ENCODE measurements around the gene KRTAP5-10. TPM values are rescaled to one million over a fixed set of nuclear protein-coding genes. Genes with fewer than 3 reads are reported as not detected.

KRTAP5-10 gene
- total RNA-seq, 1 donor from 2014 or later, result not detected

DNA sequence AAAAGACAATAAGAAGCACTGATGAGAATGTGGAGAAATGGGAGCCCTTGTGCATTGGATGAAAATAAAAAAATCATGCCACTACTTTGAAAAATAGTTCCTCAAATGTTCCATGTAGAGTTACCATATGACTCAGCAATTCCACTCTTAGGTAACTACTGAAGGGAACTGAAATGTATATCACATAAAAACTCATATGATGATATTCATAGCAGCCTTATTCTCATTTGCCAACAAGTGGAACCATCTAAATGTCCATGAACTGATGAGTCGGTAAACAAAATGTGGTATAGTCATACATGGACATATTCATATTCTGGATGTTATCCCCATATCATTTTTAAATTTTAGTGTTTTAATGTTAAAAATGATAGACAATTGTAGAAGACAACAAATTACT lies 13.7 kb upstream of the KRTAP5-10 start:
- Mint-ChIP-seq H3K4me1 (ENCODE audit: unreplicated experiment) (no peaks in the 10 kb centered on the region), H3K36me3 (no peaks in the 10 kb centered on the region), H3K9me3 (no peaks in the 10 kb centered on the region), H3K27ac (no peak overlapping the region), H3K27me3 (peaks cover 16% of the 10 kb centered on the region), H3K4me3 (no peak overlapping the region)
- DNase-seq (ENCODE audit: extremely low spot score, unreplicated experiment), result no peak
- TF ChIP-seq, protein P1, sequence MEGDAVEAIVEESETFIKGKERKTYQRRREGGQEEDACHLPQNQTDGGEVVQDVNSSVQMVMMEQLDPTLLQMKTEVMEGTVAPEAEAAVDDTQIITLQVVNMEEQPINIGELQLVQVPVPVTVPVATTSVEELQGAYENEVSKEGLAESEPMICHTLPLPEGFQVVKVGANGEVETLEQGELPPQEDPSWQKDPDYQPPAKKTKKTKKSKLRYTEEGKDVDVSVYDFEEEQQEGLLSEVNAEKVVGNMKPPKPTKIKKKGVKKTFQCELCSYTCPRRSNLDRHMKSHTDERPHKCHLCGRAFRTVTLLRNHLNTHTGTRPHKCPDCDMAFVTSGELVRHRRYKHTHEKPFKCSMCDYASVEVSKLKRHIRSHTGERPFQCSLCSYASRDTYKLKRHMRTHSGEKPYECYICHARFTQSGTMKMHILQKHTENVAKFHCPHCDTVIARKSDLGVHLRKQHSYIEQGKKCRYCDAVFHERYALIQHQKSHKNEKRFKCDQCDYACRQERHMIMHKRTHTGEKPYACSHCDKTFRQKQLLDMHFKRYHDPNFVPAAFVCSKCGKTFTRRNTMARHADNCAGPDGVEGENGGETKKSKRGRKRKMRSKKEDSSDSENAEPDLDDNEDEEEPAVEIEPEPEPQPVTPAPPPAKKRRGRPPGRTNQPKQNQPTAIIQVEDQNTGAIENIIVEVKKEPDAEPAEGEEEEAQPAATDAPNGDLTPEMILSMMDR (conservative IDR thresholded peaks at IDR 0.05), result no peak

- H3K36me3 Mint-ChIP-seq, result no peaks in the 10 kb centered on the region
- TF ChIP-seq, protein P1 (conservative IDR thresholded peaks at IDR 0.05), result no peak
- H3K27me3 Mint-ChIP-seq, result no peaks in the 10 kb centered on the region
- H3K27ac Mint-ChIP-seq, result no peak overlapping the region
- no peaks in the 10 kb centered on the region for H3K9me3 Mint-ChIP-seq
- no peak overlapping the region for H3K4me3 Mint-ChIP-seq
- no peak for DNase-seq (ENCODE audit: extremely low spot score, unreplicated experiment)
- no peaks in the 10 kb centered on the region for H3K4me1 Mint-ChIP-seq (ENCODE audit: unreplicated experiment)
Observed at GRCh38 chr11:71554996-71555395, 10.4 kb upstream of the KRTAP5-10 start.

DNA sequence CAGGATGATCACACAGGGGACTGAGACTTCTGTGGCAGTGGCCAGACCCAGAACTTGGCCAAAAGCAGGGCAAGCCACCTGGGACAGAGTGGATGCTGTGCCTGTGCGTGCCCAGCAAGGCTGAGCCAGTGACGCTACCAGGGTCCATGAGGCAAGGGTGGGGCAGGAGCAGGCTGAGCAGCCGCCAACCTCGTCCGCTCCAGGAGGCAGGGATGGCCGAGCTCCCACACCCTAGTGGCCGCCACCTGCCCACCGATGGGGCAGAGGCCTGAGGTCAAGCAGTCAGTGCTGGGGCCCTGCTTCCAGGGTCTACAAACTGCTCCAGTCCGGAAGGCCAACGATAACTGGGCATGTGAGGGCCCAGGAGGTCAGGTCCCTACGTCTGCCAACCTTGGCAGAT lies 9.9 kb upstream of the KRTAP5-10 start:
- no peak for DNase-seq (ENCODE audit: extremely low spot score, unreplicated experiment)
- no peaks in the 10 kb centered on the region for H3K4me1 Mint-ChIP-seq (ENCODE audit: unreplicated experiment)
- H3K27ac Mint-ChIP-seq, result no peak overlapping the region
- TF ChIP-seq, protein P1 (conservative IDR thresholded peaks at IDR 0.05), result no peak
- H3K27me3 Mint-ChIP-seq, result no peaks in the 10 kb centered on the region
- H3K9me3 Mint-ChIP-seq, result no peaks in the 10 kb centered on the region
- no peak overlapping the region for H3K4me3 Mint-ChIP-seq
- no peaks in the 10 kb centered on the region for H3K36me3 Mint-ChIP-seq

DNA sequence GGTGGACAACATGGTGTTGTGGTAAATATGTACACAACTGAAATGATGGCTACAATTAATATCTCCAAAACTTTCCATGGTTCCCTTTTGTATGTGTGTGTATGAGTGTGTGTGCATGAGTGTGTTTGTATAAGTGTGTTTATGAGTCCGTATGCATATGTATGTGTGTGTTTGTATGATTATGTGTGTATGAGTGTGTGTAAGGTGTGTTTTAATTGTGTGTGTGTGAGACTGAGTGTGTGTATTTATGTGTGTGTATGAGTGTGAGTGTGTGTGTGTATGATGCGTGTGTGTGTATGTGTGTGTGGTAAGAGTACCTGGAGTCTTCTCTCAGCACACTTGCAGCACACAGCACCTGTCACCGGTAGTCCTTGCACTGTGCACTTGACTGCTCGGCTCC lies 9.3 kb upstream of the KRTAP5-10 start:
- Mint-ChIP-seq H3K4me1 (ENCODE audit: unreplicated experiment) (no peaks in the 10 kb centered on the region), H3K4me3 (no peak overlapping the region), H3K9me3 (no peaks in the 10 kb centered on the region), H3K27ac (no peak overlapping the region), H3K27me3 (no peaks in the 10 kb centered on the region), H3K36me3 (no peaks in the 10 kb centered on the region)
- no peak for DNase-seq (ENCODE audit: extremely low spot score, unreplicated experiment)
- TF ChIP-seq, protein P1 (conservative IDR thresholded peaks at IDR 0.05), result no peak

DNA sequence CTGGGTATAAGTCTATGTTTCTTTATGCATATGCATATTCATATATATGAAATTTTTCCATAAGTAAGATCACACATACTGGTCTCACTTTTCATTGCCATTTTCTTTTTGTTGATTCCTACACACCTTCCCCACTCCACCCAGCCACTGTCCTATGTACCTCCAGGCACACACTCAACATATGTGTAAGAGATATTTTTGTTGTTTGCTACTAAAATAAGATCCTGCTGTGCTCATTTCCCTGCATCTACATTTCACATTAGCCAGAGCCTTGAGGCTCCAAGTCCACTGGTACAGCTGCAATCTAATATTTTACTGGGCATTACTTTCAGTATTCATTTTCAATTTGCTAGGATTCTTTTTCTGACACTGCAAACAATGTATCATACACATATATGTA lies 8.1 kb upstream of the KRTAP5-10 start:
- H3K9me3 Mint-ChIP-seq, result no peaks in the 10 kb centered on the region
- no peaks in the 10 kb centered on the region for H3K36me3 Mint-ChIP-seq
- H3K27ac Mint-ChIP-seq, result no peak overlapping the region
- no peak overlapping the region for H3K4me3 Mint-ChIP-seq
- TF ChIP-seq, protein P1 (conservative IDR thresholded peaks at IDR 0.05), result no peak
- DNase-seq (ENCODE audit: extremely low spot score, unreplicated experiment), result no peak
- H3K4me1 Mint-ChIP-seq (ENCODE audit: unreplicated experiment), result no peaks in the 10 kb centered on the region
- H3K27me3 Mint-ChIP-seq, result peaks cover 6% of the 10 kb centered on the region

- H3K27me3 Mint-ChIP-seq, result peaks cover 13% of the 10 kb centered on the region
Observed at GRCh38 chr11:71558996-71559395, 6.4 kb upstream of the KRTAP5-10 start.

More at GRCh38 chr11:71558996-71559395, 6.4 kb upstream of the KRTAP5-10 start:
- Mint-ChIP-seq H3K27ac (no peak overlapping the region), H3K4me1 (ENCODE audit: unreplicated experiment) (no peaks in the 10 kb centered on the region), H3K36me3 (no peaks in the 10 kb centered on the region), H3K9me3 (peaks cover 5% of the 10 kb centered on the region), H3K4me3 (no peak overlapping the region)
- TF ChIP-seq, protein P1 (conservative IDR thresholded peaks at IDR 0.05), result no peak
- DNase-seq (ENCODE audit: extremely low spot score, unreplicated experiment), result no peak
